ENCODE results near the gene KHNYN.

The KHNYN gene

GRCh38 chr14:24422694-24423601 is 6.8 kb upstream of the KHNYN start:
- DNase-seq (ENCODE audit: low read depth): no peak

DNA sequence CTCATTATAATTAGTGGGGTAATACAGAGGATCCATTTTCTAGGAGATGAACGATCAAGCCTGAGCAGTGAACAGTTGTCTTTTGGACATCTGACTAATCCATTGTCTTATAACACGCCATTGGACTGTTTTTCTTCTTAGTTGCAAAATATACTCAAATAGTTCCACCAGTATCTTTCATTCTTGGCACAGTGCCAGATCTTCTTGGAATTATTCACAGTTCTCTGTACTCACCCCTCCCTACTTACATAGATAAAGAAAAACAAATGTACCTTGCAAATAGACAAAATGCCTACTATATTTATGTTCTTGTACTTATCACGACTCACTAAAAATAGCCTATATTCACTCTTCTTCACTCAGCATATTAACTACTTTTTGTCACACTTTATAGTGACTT is 4.0 kb upstream of the KHNYN start:
- DNase-seq (ENCODE audit: low read depth): no peak

DNA sequence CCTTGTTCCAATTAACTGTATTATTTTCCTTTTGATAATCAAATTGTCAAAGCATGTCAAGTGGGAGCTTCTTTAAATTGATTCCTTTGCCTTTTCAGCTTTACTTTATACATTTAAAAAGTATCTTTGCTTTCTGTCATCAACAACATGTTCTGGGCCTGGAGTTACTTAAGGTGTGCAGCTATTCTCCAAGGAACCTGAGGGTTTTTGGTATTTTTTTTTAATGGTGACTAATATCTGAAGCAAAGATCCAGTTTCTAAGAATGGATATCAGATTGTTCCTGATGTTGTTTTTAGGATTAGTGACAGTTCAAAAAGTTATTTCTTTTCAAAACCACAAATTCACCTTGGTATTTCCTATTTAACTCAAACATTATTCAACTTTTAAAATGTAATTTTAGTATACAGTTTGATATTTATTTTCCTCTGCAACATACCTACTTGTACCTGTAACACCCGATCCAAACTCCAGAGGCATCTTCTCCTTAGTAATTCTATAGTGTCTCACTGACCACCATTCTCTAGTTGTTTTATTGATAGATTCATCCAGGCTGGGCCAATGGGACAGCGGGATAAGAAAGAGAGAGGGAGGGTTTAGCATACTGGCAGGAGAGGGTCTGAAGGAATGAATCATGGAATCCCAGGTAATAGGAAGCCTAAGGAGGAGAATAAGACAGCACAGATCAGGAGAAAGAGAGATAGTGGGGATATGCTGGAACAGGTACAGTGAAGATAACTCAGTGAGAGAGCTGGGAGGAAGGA is 3.4 kb upstream of the KHNYN start:
- DNase-seq (ENCODE audit: low read depth): no peak

DNA sequence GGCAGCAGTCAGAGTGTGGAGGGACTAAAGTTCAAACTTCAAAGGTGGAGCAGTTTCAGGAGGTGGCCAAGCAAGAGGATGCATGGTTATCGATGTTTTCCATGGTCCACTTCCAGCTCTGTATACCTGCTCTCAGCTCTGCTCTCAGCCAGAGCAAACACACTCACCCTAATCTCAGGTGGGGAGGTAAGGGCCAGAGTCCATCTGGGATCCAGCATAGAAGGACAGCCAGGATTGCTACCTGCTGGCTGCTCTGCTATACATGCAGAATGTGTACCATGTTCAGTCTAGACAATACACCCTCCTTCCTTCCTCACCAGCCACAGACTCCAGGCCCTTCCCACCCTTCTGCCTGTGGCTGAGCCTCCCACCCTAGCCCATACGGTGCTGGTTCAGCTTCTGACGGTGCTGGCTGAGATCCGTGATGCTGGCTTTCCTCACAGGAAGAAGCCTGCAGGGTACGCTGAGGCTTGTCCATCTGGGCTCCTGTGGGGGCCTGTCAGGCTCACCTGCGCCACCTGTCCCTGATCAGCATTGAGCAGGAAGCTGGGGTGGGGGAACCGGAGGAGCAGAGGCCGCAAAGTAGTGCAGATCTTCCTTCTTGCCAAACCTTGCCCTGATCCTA is 2.7 kb upstream of the KHNYN start:
- DNase-seq (ENCODE audit: low read depth): no peak

- no peak for DNase-seq (ENCODE audit: low read depth)
These were observed 1.9 kb upstream of the KHNYN start for GRCh38 chr14:24427537-24428508.

DNA sequence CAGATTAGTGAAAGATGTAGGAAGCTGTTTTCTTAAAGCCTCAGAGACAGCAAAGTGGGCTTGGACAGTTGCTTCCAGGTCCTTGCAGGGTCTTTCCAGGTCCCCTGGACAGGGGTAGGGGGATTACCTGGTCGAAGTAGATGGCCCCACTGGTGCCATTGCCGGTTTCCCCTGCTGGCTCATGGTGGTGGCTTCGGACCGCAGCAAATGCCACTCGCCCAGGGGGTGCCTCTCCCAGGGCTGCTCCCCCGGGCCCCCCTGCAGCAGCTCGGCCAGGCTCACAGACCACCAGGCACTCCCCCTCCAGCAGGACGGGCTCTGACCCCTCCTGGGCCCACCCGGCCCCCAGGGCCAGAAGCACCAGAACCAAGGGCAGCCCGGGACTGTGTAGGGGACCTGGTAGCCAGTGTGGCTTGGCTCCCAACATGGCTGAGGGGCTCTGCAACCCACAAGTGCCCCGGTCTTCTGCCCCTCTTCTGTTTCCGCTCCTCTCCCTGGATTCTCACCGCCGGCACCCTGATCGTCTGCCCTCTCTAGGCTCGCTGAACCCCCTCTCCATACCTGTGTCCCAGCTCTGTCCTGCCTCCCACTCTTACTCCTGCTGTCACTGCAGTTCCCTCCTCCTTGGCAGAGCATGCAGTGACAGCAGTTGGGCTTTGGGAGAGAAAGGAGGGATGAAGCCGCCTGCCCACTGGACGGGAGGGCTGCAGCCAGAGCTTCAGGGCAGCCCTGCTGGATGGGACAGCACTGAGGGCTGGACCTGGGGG is 943 bp upstream of the KHNYN start:
- no peak for DNase-seq (ENCODE audit: low read depth)

DNA sequence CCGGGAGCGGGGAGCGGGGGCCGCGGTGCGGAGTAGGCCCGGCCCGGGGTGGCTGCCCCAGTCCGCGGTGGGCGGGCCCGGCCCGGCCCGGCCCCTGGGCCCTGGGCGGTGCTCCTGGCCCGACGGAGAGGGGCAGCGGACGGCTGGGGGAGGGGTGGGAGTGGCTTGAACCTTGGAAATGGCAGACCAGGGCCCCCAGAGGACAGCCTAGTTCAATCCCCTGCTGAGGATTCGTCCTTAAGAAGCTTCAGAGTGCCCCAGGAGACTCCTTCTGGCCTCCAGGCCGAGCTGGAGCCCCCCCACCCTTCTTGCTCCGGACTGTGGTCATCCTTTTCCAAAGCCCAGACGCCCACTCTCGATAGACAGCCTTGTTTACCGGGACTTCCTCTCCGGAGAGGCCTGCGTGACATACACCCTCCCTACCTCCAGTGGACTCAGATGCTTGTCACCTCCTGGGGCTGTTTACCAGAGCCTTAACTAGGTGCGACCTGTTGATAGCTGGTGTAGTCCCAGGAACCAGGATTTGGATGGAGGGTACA is 458 bp downstream of the KHNYN start:
- DNase-seq (ENCODE audit: low read depth): peak; percentile 31

- no peak for DNase-seq (ENCODE audit: low read depth)
These were observed 1.2 kb downstream of the KHNYN start for GRCh38 chr14:24430682-24431568.

GRCh38 chr14:24431569-24432258 is 2.0 kb downstream of the KHNYN start:
- peak; percentile 69 for DNase-seq (ENCODE audit: low read depth)

DNA sequence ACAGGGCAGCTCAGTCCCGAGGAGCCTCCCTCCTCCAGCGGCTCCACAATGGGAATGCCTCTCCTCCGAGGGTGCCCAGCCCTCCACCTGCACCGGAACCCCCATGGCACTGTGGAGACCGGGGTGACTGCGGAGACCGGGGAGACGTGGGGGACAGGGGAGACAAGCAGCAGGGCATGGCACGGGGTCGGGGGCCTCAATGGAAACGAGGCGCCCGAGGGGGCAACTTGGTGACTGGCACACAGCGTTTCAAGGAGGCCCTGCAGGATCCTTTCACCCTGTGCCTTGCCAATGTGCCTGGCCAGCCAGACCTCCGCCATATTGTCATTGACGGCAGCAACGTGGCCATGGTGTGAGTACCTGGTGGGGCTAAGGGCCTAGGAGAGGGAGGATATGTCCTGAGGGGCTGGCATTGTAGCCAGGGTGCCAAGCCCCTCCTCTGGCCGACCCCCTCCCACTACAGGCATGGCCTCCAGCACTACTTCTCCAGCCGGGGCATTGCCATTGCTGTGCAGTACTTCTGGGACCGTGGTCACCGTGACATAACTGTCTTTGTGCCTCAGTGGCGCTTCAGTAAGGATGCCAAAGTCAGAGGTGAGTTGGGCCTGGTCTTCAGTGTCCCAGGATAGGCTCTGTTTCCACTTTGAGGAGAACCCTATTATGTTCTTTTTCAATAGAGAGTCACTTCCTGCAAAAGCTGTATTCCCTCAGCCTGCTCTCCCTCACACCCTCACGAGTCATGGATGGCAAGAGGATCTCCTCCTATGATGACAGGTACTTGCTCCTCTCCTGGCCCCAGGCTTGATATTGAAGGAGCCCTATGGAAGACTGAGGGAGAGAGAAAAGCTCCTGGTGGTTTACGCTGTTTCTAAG is 2.7 kb downstream of the KHNYN start:
- no peak for DNase-seq (ENCODE audit: low read depth)

DNA sequence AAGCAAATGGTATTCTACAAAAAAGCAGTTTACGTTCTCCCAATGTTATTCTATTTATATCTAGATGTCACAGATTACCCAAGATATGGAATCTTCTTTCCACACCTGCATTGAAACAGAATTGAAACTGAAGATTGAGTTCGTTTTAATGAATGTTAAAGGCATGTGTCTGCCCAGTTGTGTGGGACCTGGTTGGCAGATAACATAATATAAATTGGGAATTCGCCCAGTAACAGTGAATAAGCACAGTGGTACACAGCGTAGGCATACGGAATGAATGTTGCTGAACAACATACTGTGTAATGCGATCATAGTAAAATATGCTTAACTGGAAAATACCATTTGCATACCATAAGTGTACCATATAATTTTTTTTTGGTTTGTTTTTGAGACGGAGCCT is 4.3 kb downstream of the KHNYN start:
- DNase-seq (ENCODE audit: low read depth): no peak

GRCh38 chr14:24434676-24435075 is 4.9 kb downstream of the KHNYN start:
- DNase-seq (ENCODE audit: low read depth): no peak

DNA sequence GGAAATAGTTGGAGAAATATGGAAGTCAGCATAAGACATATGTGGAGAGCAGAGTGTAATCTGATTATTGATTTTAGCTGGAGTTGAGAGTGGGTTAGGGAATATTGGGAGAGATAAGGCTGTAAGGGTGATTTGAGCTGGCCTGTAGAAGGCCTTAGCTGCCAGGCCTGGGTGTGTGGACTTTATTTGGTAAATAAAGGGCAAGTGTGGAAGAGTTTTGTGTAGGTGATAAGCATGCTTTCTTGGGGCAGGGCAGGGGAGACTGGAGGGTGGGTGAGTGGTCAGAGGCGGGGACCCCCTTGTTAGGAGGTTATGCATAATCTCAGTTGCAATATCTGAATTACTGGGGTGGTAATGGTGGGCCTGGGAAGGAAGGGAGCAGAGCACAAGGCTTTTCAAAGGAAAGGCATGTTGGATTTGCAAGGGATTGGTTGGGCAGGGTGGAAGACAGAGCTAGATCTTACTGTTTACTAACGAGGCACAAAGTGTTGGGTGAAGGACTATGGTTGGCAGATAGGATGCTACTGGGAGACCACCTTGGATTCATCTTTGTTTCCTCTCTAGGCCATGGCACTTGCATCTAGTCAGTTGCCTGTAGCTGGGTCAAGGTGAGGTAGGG is 5.5 kb downstream of the KHNYN start:
- no peak for DNase-seq (ENCODE audit: low read depth)

GRCh38 chr14:24435998-24436354 is 6.2 kb downstream of the KHNYN start:
- no peak for DNase-seq (ENCODE audit: low read depth)

GRCh38 chr14:24436355-24437019 is 6.7 kb downstream of the KHNYN start:
- no peak for DNase-seq (ENCODE audit: low read depth)

GRCh38 chr14:24437020-24437735 is 7.4 kb downstream of the KHNYN start:
- DNase-seq (ENCODE audit: low read depth): no peak

All from stimulated activated CD8-positive, alpha-beta memory T cell treated with anti-CD3 and anti-CD28 coated beads, Interleukin-15, amount 100 ng/mL, for 24 hours (primary cell).